Dendritic cell treated with granulocyte-macrophage colony-stimulating factor and Interleukin-4, amounts not matched to agents 40 ng/mL and 50 ng/mL, for 4 days (primary cell): Measurements from ENCODE around the gene FAM149A.

Experiments used
- H3K27ac Mint-ChIP-seq: one replicate; pipeline ENCODE4 v1.8.0; 2022; ENCODE audit warnings: mild to moderate bottlenecking, mixed read lengths
- H3K27me3 Mint-ChIP-seq: one replicate; pipeline ENCODE4 v1.8.0; 2022; ENCODE audit warnings: mild to moderate bottlenecking, mixed read lengths
- H3K36me3 Mint-ChIP-seq: one replicate; pipeline ENCODE4 v1.8.0; 2022; ENCODE audit warnings: low read depth, mixed read lengths
- H3K4me1 Mint-ChIP-seq: one replicate; pipeline ENCODE4 v1.8.0; 2022; ENCODE audit warnings: low read depth, mixed read lengths
- H3K4me3 Mint-ChIP-seq: one replicate; pipeline ENCODE4 v1.8.0; 2022; ENCODE audit warnings: mild to moderate bottlenecking, moderate library complexity, mixed read lengths
- H3K9me3 Mint-ChIP-seq: one replicate; pipeline ENCODE4 v1.8.0; 2022; ENCODE audit warnings: mixed read lengths
- intact Hi-C: fragments of 100-400 bp; cut with micrococcal nuclease; formaldehyde crosslinking; loops from one replicate; pipeline ENCODE4 v1.15.0; 2022

The FAM149A gene

GRCh38 chr4:186190581-186191199 lies 86.2 kb downstream of the FAM149A start:
- no peaks in the 10 kb centered on the region for H3K9me3 Mint-ChIP-seq
- H3K27ac Mint-ChIP-seq: peak overlapping the region; percentile 96
- peak overlapping the region; percentile 97 for H3K4me3 Mint-ChIP-seq
- H3K27me3 Mint-ChIP-seq: no peaks in the 10 kb centered on the region
- H3K36me3 Mint-ChIP-seq: peaks cover 22% of the 10 kb centered on the region
- H3K4me1 Mint-ChIP-seq: peaks cover 18% of the 10 kb centered on the region
- intact Hi-C loops: loop anchor here (5.0 kb wide), 3 partner anchors 123 to 793 kb away; partner anchors contain the start of genes ANKRD37, CCDC110, LRP2BP and TLR3

- H3K4me1 Mint-ChIP-seq: peaks cover 18% of the 10 kb centered on the region
- H3K27ac Mint-ChIP-seq: peak within 1 kb of the TSS; percentile 96
- no peaks in the 10 kb centered on the region for H3K9me3 Mint-ChIP-seq
- no peaks in the 10 kb centered on the region for H3K27me3 Mint-ChIP-seq
- H3K36me3 Mint-ChIP-seq: peaks cover 29% of the 10 kb centered on the region
- peak within 1 kb of the TSS; percentile 97 for H3K4me3 Mint-ChIP-seq
- intact Hi-C loops: loop anchor here (5.0 kb wide), 3 partner anchors 124 to 794 kb away; partner anchors contain the start of genes ANKRD37, CCDC110, LRP2BP and TLR3
Measured at GRCh38 chr4:186191200-186192065, 86.9 kb downstream of the FAM149A start, which contains the start of gene CYP4V2. CYP4V2 (plus strand) TSS chr4:186191567; CDS start chr4:186191824, 257 bp downstream.

GRCh38 chr4:186192066-186192612 lies 87.6 kb downstream of the FAM149A start:
- intact Hi-C loops: loop anchor here (5.0 kb wide), 3 partner anchors 125 to 795 kb away; partner anchors contain the start of genes ANKRD37, CCDC110, LRP2BP and TLR3
- H3K36me3 Mint-ChIP-seq: peaks cover 36% of the 10 kb centered on the region

GRCh38 chr4:186193851-186194250 lies 89.3 kb downstream of the FAM149A start:
- Mint-ChIP-seq H3K4me1 (peaks cover 23% of the 10 kb centered on the region), H3K27me3 (no peaks in the 10 kb centered on the region), H3K36me3 (peaks cover 45% of the 10 kb centered on the region), H3K9me3 (no peaks in the 10 kb centered on the region), H3K4me3 (no peak overlapping the region), H3K27ac (no peak overlapping the region)
- intact Hi-C loops: loop anchor here (5.0 kb wide), 3 partner anchors 127 to 797 kb away; partner anchors contain the start of genes ANKRD37, CCDC110, LRP2BP and TLR3

More at GRCh38 chr4:186192066-186192612, 87.6 kb downstream of the FAM149A start:
- Mint-ChIP-seq H3K4me3 (peak overlapping the region; percentile 97), H3K9me3 (no peaks in the 10 kb centered on the region), H3K27me3 (no peaks in the 10 kb centered on the region), H3K27ac (peak overlapping the region; percentile 96), H3K4me1 (peaks cover 20% of the 10 kb centered on the region)

GRCh38 chr4:186196063-186196462 lies 91.6 kb downstream of the FAM149A start:
- intact Hi-C loops: no loop called here
- H3K4me3 Mint-ChIP-seq: no peak overlapping the region
- H3K27ac Mint-ChIP-seq: no peak overlapping the region
- peaks cover 41% of the 10 kb centered on the region for H3K36me3 Mint-ChIP-seq
- no peaks in the 10 kb centered on the region for H3K27me3 Mint-ChIP-seq
- peaks cover 10% of the 10 kb centered on the region for H3K4me1 Mint-ChIP-seq
- H3K9me3 Mint-ChIP-seq: no peaks in the 10 kb centered on the region

- H3K27ac Mint-ChIP-seq: no peak overlapping the region
- no peaks in the 10 kb centered on the region for H3K27me3 Mint-ChIP-seq
- peaks cover 31% of the 10 kb centered on the region for H3K36me3 Mint-ChIP-seq
- H3K9me3 Mint-ChIP-seq: peaks cover 9% of the 10 kb centered on the region
- H3K4me3 Mint-ChIP-seq: no peak overlapping the region
- intact Hi-C loops: no loop called here
- H3K4me1 Mint-ChIP-seq: peaks cover 13% of the 10 kb centered on the region
Measured at GRCh38 chr4:186200516-186200915, 96.0 kb downstream of the FAM149A start.

GRCh38 chr4:186201010-186201409 lies 96.5 kb downstream of the FAM149A start:
- Mint-ChIP-seq H3K4me3 (no peak overlapping the region), H3K9me3 (peaks cover 9% of the 10 kb centered on the region), H3K27ac (no peak overlapping the region), H3K27me3 (no peaks in the 10 kb centered on the region), H3K36me3 (peaks cover 26% of the 10 kb centered on the region), H3K4me1 (peaks cover 13% of the 10 kb centered on the region)
- intact Hi-C loops: no loop called here

GRCh38 chr4:186201535-186202230 lies 97.2 kb downstream of the FAM149A start:
- Mint-ChIP-seq H3K36me3 (peaks cover 19% of the 10 kb centered on the region), H3K27me3 (no peaks in the 10 kb centered on the region), H3K4me3 (no peak overlapping the region), H3K4me1 (peaks cover 13% of the 10 kb centered on the region), H3K27ac (no peak overlapping the region), H3K9me3 (peaks cover 9% of the 10 kb centered on the region)
- intact Hi-C loops: no loop called here

GRCh38 chr4:186202490-186203140 lies 98.1 kb downstream of the FAM149A start:
- H3K4me3 Mint-ChIP-seq: no peak overlapping the region
- no peak overlapping the region for H3K27ac Mint-ChIP-seq
- peaks cover 8% of the 10 kb centered on the region for H3K4me1 Mint-ChIP-seq
- intact Hi-C loops: no loop called here
- peaks cover 9% of the 10 kb centered on the region for H3K9me3 Mint-ChIP-seq
- no peaks in the 10 kb centered on the region for H3K27me3 Mint-ChIP-seq
- peaks cover 11% of the 10 kb centered on the region for H3K36me3 Mint-ChIP-seq

GRCh38 chr4:186203406-186203805 lies 98.9 kb downstream of the FAM149A start:
- intact Hi-C loops: no loop called here
- Mint-ChIP-seq H3K36me3 (peaks cover 7% of the 10 kb centered on the region), H3K9me3 (peaks cover 11% of the 10 kb centered on the region), H3K27ac (no peak overlapping the region), H3K4me1 (peaks cover 8% of the 10 kb centered on the region), H3K4me3 (no peak overlapping the region), H3K27me3 (no peaks in the 10 kb centered on the region)

- peak overlapping the region; percentile 44 for H3K4me3 Mint-ChIP-seq
- H3K36me3 Mint-ChIP-seq: peaks cover 15% of the 10 kb centered on the region
- peaks cover 19% of the 10 kb centered on the region for H3K9me3 Mint-ChIP-seq
- no peak overlapping the region for H3K27ac Mint-ChIP-seq
- H3K27me3 Mint-ChIP-seq: no peaks in the 10 kb centered on the region
- intact Hi-C loops: no loop called here
- H3K4me1 Mint-ChIP-seq: peaks cover 8% of the 10 kb centered on the region
Measured at GRCh38 chr4:186204103-186204559, 99.6 kb downstream of the FAM149A start.

GRCh38 chr4:186204686-186205085 lies 100.2 kb downstream of the FAM149A start:
- H3K4me1 Mint-ChIP-seq: peaks cover 8% of the 10 kb centered on the region
- H3K27me3 Mint-ChIP-seq: no peaks in the 10 kb centered on the region
- H3K36me3 Mint-ChIP-seq: peaks cover 20% of the 10 kb centered on the region
- H3K4me3 Mint-ChIP-seq: peak overlapping the region; percentile 44
- H3K9me3 Mint-ChIP-seq: peaks cover 24% of the 10 kb centered on the region
- intact Hi-C loops: no loop called here
- H3K27ac Mint-ChIP-seq: no peak overlapping the region

- Mint-ChIP-seq H3K9me3 (peaks cover 27% of the 10 kb centered on the region), H3K27me3 (no peaks in the 10 kb centered on the region), H3K4me3 (no peak overlapping the region), H3K4me1 (peaks cover 8% of the 10 kb centered on the region), H3K27ac (no peak overlapping the region), H3K36me3 (peaks cover 23% of the 10 kb centered on the region)
- intact Hi-C loops: no loop called here
Measured at GRCh38 chr4:186205156-186205555, 100.7 kb downstream of the FAM149A start.
